Measurements from ENCODE around the gene ABTB2.
"Not testable (repeated sequence)": the region's sequence is repeated elsewhere in the genome, so short reads cannot be mapped to it uniquely, and the experiment has no call there.

Gene ABTB2

GRCh38 chr11:34238533-34238932 is 119.3 kb downstream of the ABTB2 start:
- no peak for DNase-seq (ENCODE audit: low spot score)

GRCh38 chr11:34236572-34236971 is 121.2 kb downstream of the ABTB2 start:
- DNase-seq (ENCODE audit: low spot score) = no peak

DNA sequence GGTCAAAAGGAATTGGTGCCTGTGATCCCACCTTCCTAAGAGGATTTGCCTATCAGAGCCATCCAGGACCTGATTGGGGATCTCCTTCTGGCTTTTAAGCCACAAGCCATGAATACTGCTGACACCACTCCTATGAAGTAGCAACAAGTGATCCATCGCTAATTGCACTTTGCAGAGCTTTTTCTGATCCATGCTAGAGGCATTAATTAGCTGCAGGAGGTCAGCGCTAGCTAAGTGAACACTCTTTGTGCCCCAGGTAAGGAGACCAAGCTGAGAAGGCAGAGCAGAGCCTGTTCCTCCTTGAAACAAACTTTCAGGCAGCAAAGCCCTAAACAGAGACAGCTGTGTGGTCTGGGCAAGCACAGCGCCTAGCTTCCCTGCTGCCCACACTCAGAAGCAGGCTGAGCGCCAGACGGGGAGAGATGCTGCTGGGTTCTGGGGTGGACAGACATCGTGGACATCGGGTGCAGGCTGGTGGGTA is 122.2 kb downstream of the ABTB2 start:
- DNase-seq (ENCODE audit: low spot score) = no peak

GRCh38 chr11:34235189-34235588 is 122.6 kb downstream of the ABTB2 start:
- no peak for DNase-seq (ENCODE audit: low spot score)

DNA sequence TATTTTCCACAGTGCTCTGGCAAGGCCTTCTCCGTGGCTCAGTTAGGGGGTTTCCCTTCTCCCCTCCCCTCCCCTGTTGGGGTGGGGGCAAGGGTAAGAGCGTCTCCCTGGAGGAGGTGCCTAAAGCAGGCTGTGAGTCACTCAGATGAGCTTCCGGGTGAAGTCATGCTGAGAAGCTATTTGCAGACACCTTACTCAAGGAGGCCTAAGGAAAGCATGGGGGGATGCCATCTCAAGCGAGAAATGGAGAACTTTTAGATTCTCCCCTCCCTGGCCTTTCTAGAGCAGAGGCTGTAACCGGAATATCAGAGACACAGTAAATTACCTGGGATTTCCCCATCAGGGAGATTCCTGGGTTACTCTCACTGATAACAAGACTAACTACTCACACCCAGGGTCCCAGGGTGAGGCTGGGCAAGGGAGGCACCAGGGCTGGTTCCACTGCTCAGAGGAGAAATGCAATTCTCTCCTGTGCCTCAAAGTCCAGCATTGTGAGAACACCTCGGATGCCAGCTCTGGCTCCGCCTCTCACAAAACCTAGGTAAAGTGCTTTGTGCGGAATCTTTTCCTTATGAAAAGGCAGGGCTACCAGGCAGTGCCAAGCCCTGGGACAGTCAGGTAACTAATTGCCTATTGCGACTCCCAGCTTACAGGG is 123.6 kb downstream of the ABTB2 start:
- DNase-seq (ENCODE audit: low spot score) = no peak

DNA sequence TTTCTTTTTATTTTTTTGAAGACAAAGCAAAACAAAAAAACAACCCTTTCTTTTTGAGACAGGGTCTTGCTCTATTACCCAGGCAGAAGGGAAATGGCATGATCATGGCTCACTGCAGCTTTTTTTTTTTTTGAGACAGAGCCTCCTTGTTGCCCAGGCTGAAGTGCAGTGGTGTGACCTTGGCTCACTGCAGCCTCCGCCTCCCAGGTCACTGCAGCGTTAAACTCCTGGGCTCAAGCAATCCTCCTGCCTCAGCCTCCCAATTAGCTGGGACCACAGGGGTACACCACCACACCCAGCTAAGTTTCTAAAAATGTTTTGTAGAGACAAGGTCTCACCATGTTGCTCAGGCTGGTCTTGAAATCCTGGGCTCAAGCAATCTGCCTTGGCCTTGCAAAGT is 124.6 kb downstream of the ABTB2 start:
- no peak for DNase-seq (ENCODE audit: low spot score)

DNA sequence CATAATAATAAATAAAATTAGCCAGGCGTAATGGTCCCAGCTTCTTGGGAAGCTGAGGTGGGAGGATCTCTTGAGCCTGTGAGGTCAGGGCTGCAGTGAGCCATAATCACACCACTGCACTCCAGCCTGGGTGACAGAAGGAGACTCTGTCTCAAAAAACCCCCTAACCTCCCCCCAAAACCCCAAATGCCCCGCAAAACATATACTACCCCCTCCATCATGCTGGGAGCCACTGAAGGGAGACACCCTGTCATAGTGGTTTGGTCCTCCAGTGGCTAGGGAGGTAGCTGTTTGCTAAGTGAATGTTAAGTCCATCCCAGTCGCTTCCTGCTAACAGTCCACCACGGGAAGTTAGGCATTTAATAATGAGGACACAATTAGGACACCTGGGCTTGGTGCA is 125.0 kb downstream of the ABTB2 start:
- DNase-seq (ENCODE audit: low spot score) = no peak

- no peak for DNase-seq (ENCODE audit: low spot score)
Observed at GRCh38 chr11:34226210-34226609, 131.6 kb downstream of the ABTB2 start.

GRCh38 chr11:34225091-34225490 is 132.7 kb downstream of the ABTB2 start:
- no peak for DNase-seq (ENCODE audit: low spot score)

GRCh38 chr11:34224434-34224966 is 133.3 kb downstream of the ABTB2 start:
- no peak for DNase-seq (ENCODE audit: low spot score)

GRCh38 chr11:34223907-34224306 is 133.9 kb downstream of the ABTB2 start:
- no peak for DNase-seq (ENCODE audit: low spot score)

GRCh38 chr11:34223021-34223813 is 134.6 kb downstream of the ABTB2 start:
- DNase-seq (ENCODE audit: low spot score) = no peak

DNA sequence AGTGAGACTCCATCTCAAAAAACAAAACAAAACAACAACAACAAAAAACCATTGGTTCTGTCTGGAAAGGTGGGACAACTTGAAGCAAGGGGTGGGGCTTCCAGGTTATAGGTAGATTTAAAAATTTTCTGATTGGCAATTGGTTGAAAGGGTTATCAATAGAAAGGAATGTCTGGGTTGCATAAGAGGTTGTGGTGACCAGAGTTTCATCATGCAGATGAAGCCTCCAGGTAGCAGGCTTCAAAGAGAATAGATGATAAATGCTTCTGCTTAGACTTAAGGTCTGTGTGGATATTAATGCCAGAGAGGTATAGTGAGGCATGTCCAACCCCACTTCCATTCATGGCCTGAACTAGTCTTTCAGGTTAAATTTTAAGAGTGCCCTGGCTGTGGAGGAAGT is 135.8 kb downstream of the ABTB2 start:
- no peak for DNase-seq (ENCODE audit: low spot score)

DNA sequence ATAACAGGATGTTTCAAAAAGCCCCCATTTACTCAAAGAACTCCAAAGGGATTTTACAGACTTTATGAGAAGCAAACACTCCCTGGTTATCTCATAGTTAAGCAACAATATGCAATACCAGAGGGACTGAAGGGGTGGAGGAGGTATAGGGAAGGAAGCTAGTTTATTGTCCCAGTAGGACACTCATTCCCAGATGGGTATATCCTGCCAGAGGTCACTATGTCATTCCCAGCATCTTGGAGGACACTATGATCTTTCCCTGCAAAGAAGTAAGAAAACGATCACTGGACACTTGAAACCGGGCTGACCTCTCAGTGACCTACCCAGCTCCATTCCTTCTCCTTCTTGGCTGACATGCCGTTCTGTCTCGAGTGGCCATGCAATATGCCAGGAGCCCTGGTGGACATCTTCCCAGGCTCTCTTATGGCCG is 137.9 kb downstream of the ABTB2 start:
- no peak for DNase-seq (ENCODE audit: low spot score)

DNA sequence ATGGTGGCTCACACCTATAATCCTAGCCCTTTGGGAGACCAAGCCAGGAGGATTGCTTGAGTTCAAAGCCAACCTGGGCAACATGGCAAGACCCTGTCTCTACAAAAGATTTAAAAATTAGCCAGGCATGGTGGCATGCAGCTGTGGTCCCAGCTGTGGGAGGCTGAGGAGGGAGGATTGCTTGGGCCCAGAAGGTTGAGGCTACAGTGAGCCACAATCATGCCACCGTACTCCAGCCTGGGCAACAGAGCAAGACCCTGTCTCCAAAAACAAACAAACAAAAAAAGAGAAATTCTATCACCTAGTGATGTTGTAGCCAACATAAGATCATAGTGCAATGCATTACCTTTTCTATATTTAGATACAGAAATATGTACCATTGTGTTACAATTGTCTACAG is 138.5 kb downstream of the ABTB2 start:
- no peak for DNase-seq (ENCODE audit: low spot score)

DNA sequence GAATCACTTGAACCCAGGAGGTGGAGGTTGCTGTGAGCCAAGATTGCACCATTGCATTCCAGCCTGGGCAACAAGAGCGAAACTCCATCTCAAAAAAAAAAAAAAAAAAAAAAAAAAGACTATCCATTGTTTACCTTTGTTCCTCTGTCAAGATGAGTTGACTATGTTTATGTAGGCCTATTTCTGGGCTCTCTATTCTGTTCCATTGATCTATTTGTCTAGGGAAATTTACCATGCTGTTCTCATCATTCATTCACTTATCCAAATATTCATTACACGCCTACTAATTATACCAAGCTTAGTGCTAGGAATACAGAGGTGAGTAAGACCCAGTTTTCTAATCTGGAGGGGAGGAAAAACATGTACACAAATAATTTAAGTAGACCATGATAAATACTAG is 139.1 kb downstream of the ABTB2 start:
- DNase-seq (ENCODE audit: low spot score) = not testable (repeated sequence)

DNA sequence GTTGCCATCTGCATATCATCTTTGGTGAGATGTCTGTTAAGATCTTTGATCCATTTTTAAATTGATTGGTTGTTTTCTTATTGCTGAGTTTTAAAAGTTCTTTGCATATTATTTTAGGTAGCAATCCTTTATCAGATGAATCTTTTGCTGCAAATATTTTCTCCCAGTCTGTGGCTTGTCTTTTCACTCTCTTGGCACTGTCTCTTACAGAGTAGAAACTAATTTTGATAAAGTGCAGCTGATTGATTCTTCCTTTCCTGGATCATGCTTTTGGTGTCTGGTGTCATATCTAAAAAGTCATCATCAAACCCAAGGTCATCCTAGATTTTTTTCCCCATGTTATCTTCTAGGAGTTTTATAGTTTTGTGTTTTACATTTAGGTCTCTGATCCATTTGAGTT is 139.7 kb downstream of the ABTB2 start:
- no peak for DNase-seq (ENCODE audit: low spot score)

GRCh38 chr11:34216706-34217105 is 141.1 kb downstream of the ABTB2 start:
- DNase-seq (ENCODE audit: low spot score) = no peak

DNA sequence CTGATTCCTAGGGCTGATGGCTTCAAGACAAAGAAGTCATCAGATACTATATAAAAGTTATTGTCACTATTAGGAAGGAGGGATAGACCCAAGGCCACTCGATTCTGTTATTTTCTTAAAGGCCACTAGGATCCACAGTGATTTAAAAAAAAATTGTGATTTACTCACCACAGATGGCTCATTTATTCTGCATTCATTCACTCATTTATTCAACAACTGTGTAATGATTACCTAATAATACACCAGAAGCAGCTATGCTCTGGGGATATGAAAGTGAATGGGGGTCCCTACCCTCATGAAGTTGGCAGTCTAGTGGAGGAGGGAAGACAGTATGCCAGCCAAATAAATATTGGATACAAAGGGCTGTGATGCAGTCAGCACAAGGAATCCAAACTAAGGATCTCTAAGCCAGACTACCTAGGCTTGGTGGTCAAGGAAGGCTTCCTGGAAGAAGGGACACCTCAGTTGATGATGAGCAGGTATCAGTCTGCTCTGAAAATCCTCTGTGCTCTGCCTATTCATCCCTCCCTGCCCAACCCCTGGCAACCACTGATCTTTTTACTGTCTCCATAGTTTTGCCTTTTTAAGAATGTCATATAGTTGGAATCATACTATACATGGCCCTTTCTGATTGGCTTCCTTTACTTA is 141.9 kb downstream of the ABTB2 start:
- DNase-seq (ENCODE audit: low spot score) = no peak

- DNase-seq (ENCODE audit: low spot score) = no peak
Observed at GRCh38 chr11:34214961-34215805, 142.6 kb downstream of the ABTB2 start.

- no peak for DNase-seq (ENCODE audit: low spot score)
Observed at GRCh38 chr11:34213366-34213765, 144.4 kb downstream of the ABTB2 start.

- DNase-seq (ENCODE audit: low spot score) = no peak
Observed at GRCh38 chr11:34212566-34212965, 145.2 kb downstream of the ABTB2 start.

Data from hepatic stellate cell (primary cell).